Measurements from ENCODE around the gene SLC25A4. TPM values are rescaled to one million over a fixed set of nuclear protein-coding genes. Genes with fewer than 3 reads are reported as not detected.

SLC25A4 gene
- 23.4 and 24.5 TPM in 2 replicates for total RNA-seq

DNA sequence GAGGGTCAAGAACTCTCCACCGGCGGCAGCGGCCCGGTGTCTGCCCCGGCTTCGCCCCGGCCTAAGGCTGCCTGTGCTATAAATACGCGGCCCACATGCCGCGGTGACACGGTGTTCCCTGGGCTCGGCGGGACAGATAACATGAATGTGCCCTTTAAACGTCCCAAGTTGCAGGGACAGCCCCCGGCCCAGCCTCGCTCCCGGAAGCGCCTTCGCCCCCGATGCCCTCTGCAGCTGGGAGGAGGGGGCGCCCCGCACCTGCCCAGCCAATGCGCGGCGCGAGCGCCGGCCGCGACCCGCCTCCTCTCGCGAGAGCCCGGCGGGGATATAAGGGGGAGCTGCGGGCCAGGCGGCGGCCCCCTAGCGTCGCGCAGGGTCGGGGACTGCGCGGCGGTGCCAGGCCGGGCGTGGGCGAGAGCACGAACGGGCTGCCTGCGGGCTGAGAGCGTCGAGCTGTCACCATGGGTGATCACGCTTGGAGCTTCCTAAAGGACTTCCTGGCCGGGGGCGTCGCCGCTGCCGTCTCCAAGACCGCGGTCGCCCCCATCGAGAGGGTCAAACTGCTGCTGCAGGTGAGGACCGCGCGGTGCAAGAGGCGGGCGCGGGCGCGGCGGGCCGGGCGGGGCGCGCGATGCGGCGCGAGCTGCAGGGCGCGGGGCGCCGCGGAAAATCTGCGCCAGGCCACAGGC, at the start of gene SLC25A4:
SLC25A4 (plus strand) TSS at position 355 of the 689 bp plus-strand sequence; CDS start at position 462, 107 bp downstream.

Other genes starting within 250 kb of the SLC25A4 start
- not detected in 2 replicates for gene HELT, start 124.8 kb upstream of the SLC25A4 start, total RNA-seq
- 45.2 and 45.9 TPM in 2 replicates for gene CFAP97, start 60.7 kb downstream of the SLC25A4 start, total RNA-seq
- gene SNX25, start 66.3 kb downstream of the SLC25A4 start, total RNA-seq, result 52.0 and 89.1 TPM in 2 replicates